Upper lobe of left lung (tissue), 6 donors: ENCODE data around the gene CHST14. TPM values are rescaled to one million over a fixed set of nuclear protein-coding genes. Genes with fewer than 3 reads are reported as not detected.

Experiments used
- ATAC-seq, 2 donors: fragments of 200-7000 bp; cut with Tn5 transposase; one replicate each; pipeline ENCODE4 v1.9.1; 2022; ENCODE audit warnings: mild to moderate bottlenecking in 2 of 2, moderate library complexity in 2 of 2; ENCODE audit not compliant: low FRiP score in 2 of 2
- DNase-seq, 2 donors: peaks; one replicate each; pipeline ENCODE4 v3.0.0-alpha.2; 2019 to 2020
- H3K27ac ChIP-seq, 4 donors: fragments of 200-600 bp; sonication (generic); one replicate each; pipeline ENCODE4 v1.5.1; 2016 to 2019
- H3K27me3 ChIP-seq, 4 donors: fragments of 200-600 bp; sonication (generic); one replicate each; pipeline ENCODE4 v1.5.1; 2017 to 2019
- H3K36me3 ChIP-seq, 4 donors: fragments of 200-600 bp; sonication (generic); one replicate each; pipeline ENCODE4 v1.5.1; 2016 to 2019
- H3K4me1 ChIP-seq, 4 donors: fragments of 200-600 bp; sonication (generic); one replicate each; pipeline ENCODE4 v1.5.1; 2018 to 2019
- H3K4me3 ChIP-seq, 4 donors: fragments of 200-600 bp; sonication (generic); one replicate each; pipeline ENCODE4 v1.5.1; 2017 to 2019; ENCODE audit warnings: mild to moderate bottlenecking in 2 of 4, moderate library complexity in 1 of 4
- H3K9me3 ChIP-seq, 4 donors: fragments of 200-600 bp; sonication (generic); one replicate each; pipeline ENCODE4 v1.5.1; 2018 to 2019
- CTCF ChIP-seq, 6 experiments: fragments of 450-650 bp in 4 of 6; fragments of 200-600 bp in 2 of 6; sonication (generic) in 2 of 6; IDR thresholded peaks; one replicate each; pipeline ENCODE4 v1.5.1; 2016 to 2019; ENCODE audit warnings: antibody characterized with exemption in 6 of 6
- EP300 ChIP-seq, 4 donors: sonication (generic); formaldehyde crosslinking; IDR thresholded peaks; one replicate each; pipeline ENCODE4 v1.5.1; 2017; ENCODE audit warnings: antibody characterized with exemption in 4 of 4, control low read depth in 2 of 4
- POLR2A ChIP-seq, 4 donors: fragments of 450-650 bp; IDR thresholded peaks; one replicate each; pipeline ENCODE4 v1.5.1; 2016 to 2017; ENCODE audit warnings: antibody characterized with exemption in 4 of 4, mild to moderate bottlenecking in 2 of 4
- POLR2AphosphoS5 ChIP-seq, 2 donors: sonication (generic); formaldehyde crosslinking; IDR thresholded peaks; one replicate each; pipeline ENCODE4 v1.5.1; 2017; ENCODE audit warnings: antibody characterized with exemption in 2 of 2
- WGBS, 2 donors: methylation state at CpG; one replicate each; pipeline ENCODE4 v1.1.5; 2017 to 2018; 5-methylcytosine and 5-hydroxymethylcytosine counted together
- total RNA-seq, 6 donors: library from RNA; depleted of rRNA in 4 of 6; stranded (reverse); fragments of >200 nt in 4 of 6; gene quantifications; one replicate each; pipeline versions ENCODE4 v1.1.0 to v1.2.1, GENCODE V29; 2016 to 2021
- donor health status: DM: no; HTN: no; CAD: no; lungs with moderate emphysema.
- donor health status: DM: no; HTN: yes; CAD: no; lungs with severe emphysema.

The CHST14 gene
- total RNA-seq, 6 donors from 2014 or later, result 3.1 to 20.6 (median 14.6) TPM

DNA sequence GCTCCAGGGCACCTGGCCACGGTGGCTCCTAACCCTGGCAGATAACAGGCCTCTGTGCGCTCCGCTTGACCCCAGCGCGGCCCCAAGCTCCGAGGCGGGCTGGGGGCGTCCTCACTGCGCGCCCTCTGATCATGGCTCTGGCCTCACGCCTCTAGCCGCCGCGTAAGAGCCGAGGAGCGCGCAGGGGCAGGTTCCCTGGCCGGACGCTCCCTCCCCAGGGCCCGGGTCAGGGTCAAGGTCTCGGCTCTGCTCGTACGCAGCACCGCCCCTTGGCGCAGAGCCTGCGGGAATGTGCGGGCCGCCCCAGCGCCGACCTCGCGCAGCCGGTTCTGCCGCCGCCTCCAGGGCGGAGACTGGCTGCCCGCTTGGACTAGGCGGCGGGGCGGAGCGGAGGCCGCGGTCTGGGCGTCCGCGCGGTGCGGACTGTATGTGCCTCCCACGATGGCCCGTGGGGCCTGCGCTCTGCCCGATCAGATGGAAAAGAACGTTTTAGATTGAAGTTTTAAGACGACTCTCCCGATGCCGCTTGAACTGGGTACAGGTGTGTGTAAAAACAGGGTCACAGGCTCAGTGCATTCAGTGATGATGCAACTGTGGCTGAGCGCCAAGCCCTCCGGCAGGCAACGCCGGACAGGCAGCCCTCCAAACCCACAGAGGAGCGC lies 40.8 kb downstream of the CHST14 start:
- DNase-seq (peak; percentile 81 to 96), ATAC-seq (peak; percentile 90 to 92)
- 0 to 1% methylated on average over 10 to 14 of the region's 61 CpGs for WGBS, 2 donors
- no peaks in the 10 kb centered on the region for H3K36me3 ChIP-seq
- H3K4me3 ChIP-seq, result peak overlapping the region; percentile 46 to 69 (median 58)
- TF ChIP-seq CTCF (IDR thresholded peaks at IDR 0.05) (no peak), POLR2AphosphoS5 (IDR thresholded peaks at IDR 0.05) (peak in 1 of 2 donors; percentile 26), POLR2A (IDR thresholded peaks at IDR 0.05) (peak in 1 of 4 donors; percentile 53), EP300 (IDR thresholded peaks at IDR 0.05) (no peak)
- H3K27me3 ChIP-seq, result no peaks in the 10 kb centered on the region
- peaks cover 3 to 23% (median 14%) of the 10 kb centered on the region in 4 donors for H3K4me1 ChIP-seq
- H3K9me3 ChIP-seq, result no peaks in the 10 kb centered on the region
- H3K27ac ChIP-seq, result peak overlapping the region in 3 of 4 donors; percentile 57 to 74 (median 61)

GRCh38 chr15:40512440-40512839 lies 41.7 kb downstream of the CHST14 start:
- peaks cover 0 to 15% (median 11%) of the 10 kb centered on the region in 4 donors for H3K4me1 ChIP-seq
- no peaks in the 10 kb centered on the region for H3K36me3 ChIP-seq
- TF ChIP-seq POLR2A (IDR thresholded peaks at IDR 0.05), result no peak
- TF ChIP-seq POLR2AphosphoS5 (IDR thresholded peaks at IDR 0.05), result no peak
- no peak for TF ChIP-seq CTCF (IDR thresholded peaks at IDR 0.05)
- TF ChIP-seq EP300 (IDR thresholded peaks at IDR 0.05), result no peak
- no peaks in the 10 kb centered on the region for H3K27me3 ChIP-seq
- 98 to 100% methylated on average over 2 of the region's 2 CpGs for WGBS, 2 donors
- H3K4me3 ChIP-seq, result no peak overlapping the region
- DNase-seq (no peak), ATAC-seq (no peak)
- peak overlapping the region in 1 of 4 donors; percentile 61 for H3K27ac ChIP-seq
- no peaks in the 10 kb centered on the region for H3K9me3 ChIP-seq

DNA sequence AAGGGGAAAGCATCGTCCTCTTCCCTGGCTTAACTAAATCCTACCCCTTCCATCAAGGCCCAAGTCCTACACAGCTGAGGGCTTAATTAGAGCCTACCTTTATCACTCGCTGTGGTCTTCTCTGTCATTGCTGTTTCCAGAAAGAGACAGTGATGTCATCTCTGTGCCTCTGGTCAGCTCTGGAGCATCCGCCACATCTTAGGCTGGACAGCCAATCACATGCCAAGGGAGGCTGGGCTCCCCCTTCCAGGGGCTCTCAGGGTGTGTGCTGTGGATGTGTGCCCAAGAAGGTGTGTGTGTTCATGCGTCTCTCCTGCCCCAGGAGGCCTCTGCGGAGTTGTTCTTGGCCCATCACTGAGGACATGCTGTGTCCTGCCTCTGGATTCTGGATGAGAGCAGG lies 42.8 kb downstream of the CHST14 start:
- no peak for ATAC-seq
- H3K36me3 ChIP-seq, result no peaks in the 10 kb centered on the region
- H3K27me3 ChIP-seq, result no peaks in the 10 kb centered on the region
- H3K27ac ChIP-seq, result no peak overlapping the region
- H3K4me3 ChIP-seq, result no peak overlapping the region
- DNase-seq, result no peak
- TF ChIP-seq CTCF (IDR thresholded peaks at IDR 0.05) (no peak), EP300 (IDR thresholded peaks at IDR 0.05) (no peak), POLR2A (IDR thresholded peaks at IDR 0.05) (no peak), POLR2AphosphoS5 (IDR thresholded peaks at IDR 0.05) (no peak)
- no peaks in the 10 kb centered on the region for H3K9me3 ChIP-seq
- WGBS, 2 donors, result 82 to 90% methylated on average over 5 of the region's 5 CpGs
- peaks cover 0 to 14% (median 11%) of the 10 kb centered on the region in 4 donors for H3K4me1 ChIP-seq

GRCh38 chr15:40516322-40516721 lies 45.5 kb downstream of the CHST14 start:
- ATAC-seq, result no peak

More at GRCh38 chr15:40516322-40516721, 45.5 kb downstream of the CHST14 start:
- Histone ChIP-seq H3K4me1 (peaks cover 0 to 8% (median 4%) of the 10 kb centered on the region in 4 donors), H3K27ac (no peak overlapping the region), H3K4me3 (no peak overlapping the region), H3K27me3 (no peaks in the 10 kb centered on the region), H3K9me3 (no peaks in the 10 kb centered on the region), H3K36me3 (no peaks in the 10 kb centered on the region)
- 93 to 95% methylated on average over 2 of the region's 2 CpGs for WGBS, 2 donors
- no peak for DNase-seq
- TF ChIP-seq POLR2AphosphoS5 (IDR thresholded peaks at IDR 0.05) (no peak), EP300 (IDR thresholded peaks at IDR 0.05) (no peak), CTCF (IDR thresholded peaks at IDR 0.05) (no peak), POLR2A (IDR thresholded peaks at IDR 0.05) (no peak)

Other genes starting within 250 kb of the CHST14 start
- gene PAK6, start 231.9 kb upstream of the CHST14 start, total RNA-seq, result 10 to 100 TPM in 3 of 6 donors, 1 to 10 TPM in 3; 4.5 to 23.4 (median 15.0) TPM
- 1 to 10 TPM in 1 of 6 donors, not detected in 5; 5.2 TPM for gene ANKRD63, start 187.9 kb upstream of the CHST14 start, total RNA-seq
- gene PLCB2, start 163.0 kb upstream of the CHST14 start, total RNA-seq, result 100 to 1,000 TPM in 2 of 6 donors, 10 to 100 TPM in 4; 26.9 to 170 (median 85.7) TPM
- gene INAFM2, start 147.3 kb upstream of the CHST14 start, total RNA-seq, result 10 to 100 TPM; 15.7 to 36.2 (median 25.6) TPM
- 100 to 1,000 TPM in 1 of 6 donors, 10 to 100 TPM in 5; 15.5 to 140 (median 68.1) TPM for gene CCDC9B, start 130.0 kb upstream of the CHST14 start, total RNA-seq
- under 1 TPM in 1 of 6 donors, not detected in 5; 0.67 TPM for gene PHGR1, start 120.0 kb upstream of the CHST14 start, total RNA-seq
- 1 to 10 TPM in 2 of 6 donors, under 1 TPM in 4; under 0.01 to 3.5 (median 0.13) TPM for gene DISP2, start 112.8 kb upstream of the CHST14 start, total RNA-seq
- gene KNSTRN, start 88.3 kb upstream of the CHST14 start, total RNA-seq, result 10 to 100 TPM; 10.6 to 27.6 (median 17.3) TPM
- gene IVD, start 65.2 kb upstream of the CHST14 start, total RNA-seq, result 100 to 1,000 TPM in 2 of 6 donors, 10 to 100 TPM in 4; 68.1 to 112 (median 94.5) TPM
- gene BAHD1, start 30.0 kb upstream of the CHST14 start, total RNA-seq, result 10 to 100 TPM; 21.0 to 36.9 (median 28.5) TPM
- 10 to 100 TPM; 17.1 to 56.9 (median 24.1) TPM for gene CCDC32, start 94.1 kb downstream of the CHST14 start, total RNA-seq
- 10 to 100 TPM in 2 of 6 donors, 1 to 10 TPM in 4; 3.1 to 11.6 (median 7.8) TPM for gene RPUSD2, start 98.3 kb downstream of the CHST14 start, total RNA-seq
- gene KNL1, start 123.3 kb downstream of the CHST14 start, total RNA-seq, result 1 to 10 TPM in 3 of 6 donors, under 1 TPM in 3; under 0.01 to 2.4 (median 1.3) TPM
- gene RAD51, start 224.2 kb downstream of the CHST14 start, total RNA-seq, result 1 to 10 TPM in 5 of 6 donors, not detected in 1; 1.0 to 3.4 (median 2.1) TPM